Hematopoietic multipotent progenitor cell treated with erythropoietin and hydrocortisone succinate and interleukin-3 and kit ligand, for 15 days (in vitro differentiated cells): ENCODE results near the gene SKI.

ENCODE experiments used
- DNase-seq: peaks from one replicate; pipeline ENCODE4 v3.0.0-alpha.2; 2015; ENCODE audit warnings: low spot score

Gene SKI

DNA sequence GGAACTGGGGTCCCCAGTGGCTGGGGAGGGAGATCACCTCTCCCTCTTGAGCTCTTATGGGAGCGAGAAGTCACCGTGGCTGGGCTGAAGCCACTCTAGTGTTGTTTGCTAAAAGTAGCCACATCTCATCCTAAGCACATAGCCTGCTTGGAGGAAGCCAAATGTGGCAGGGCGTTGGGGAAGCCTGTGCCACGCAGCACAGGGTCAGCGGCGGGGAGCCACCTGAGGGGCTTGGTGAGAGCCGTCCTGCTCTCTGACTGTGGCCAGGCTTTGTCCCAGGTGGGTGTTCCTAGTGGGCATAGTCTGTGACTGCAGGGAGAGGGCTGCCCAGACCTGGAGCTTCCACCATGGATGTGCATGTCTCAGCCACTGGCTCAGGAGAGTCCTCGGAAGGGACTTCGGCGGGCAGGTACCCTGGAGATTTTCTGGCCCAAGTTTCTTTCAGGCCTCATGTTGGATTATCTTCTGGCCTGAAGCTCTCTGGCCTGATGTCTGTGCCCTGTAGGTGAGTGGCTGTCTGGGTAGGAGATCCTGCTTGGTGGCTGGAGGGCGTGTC, 124.3 kb downstream of the SKI start:
- DNase-seq, result no peak

DNA sequence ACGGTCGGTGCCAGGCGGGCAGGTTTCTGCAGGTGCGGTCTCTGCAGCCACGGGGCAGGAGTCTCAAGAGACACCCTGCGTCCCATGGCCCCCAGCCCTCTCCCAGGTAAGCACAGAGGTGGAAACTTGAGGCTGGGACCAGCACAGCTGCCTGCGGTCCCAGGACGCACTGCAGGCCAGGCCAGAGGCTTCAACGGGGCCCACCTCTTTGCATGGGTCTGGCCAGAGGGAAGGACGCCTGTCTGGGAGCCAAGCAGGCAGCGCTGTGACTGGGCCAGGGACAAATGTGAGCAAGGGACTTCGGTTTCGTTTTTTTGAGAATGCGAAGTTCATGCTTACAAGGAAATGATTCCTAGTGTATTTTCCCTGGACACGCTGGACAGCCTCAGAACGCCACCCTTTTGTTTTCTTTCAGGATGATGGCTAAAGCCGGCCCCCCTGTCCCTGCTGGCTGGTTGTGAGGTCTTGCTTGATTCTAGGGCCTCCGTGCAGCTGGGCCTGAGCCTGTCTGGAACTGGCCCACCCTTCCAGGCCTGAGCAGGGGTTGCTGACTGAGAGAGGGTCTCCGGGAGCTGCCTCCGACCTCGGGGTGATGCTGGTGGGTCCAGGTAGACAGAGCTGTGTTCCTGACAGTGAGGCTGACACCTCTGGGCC, 124.9 kb downstream of the SKI start:
- no peak for DNase-seq

DNA sequence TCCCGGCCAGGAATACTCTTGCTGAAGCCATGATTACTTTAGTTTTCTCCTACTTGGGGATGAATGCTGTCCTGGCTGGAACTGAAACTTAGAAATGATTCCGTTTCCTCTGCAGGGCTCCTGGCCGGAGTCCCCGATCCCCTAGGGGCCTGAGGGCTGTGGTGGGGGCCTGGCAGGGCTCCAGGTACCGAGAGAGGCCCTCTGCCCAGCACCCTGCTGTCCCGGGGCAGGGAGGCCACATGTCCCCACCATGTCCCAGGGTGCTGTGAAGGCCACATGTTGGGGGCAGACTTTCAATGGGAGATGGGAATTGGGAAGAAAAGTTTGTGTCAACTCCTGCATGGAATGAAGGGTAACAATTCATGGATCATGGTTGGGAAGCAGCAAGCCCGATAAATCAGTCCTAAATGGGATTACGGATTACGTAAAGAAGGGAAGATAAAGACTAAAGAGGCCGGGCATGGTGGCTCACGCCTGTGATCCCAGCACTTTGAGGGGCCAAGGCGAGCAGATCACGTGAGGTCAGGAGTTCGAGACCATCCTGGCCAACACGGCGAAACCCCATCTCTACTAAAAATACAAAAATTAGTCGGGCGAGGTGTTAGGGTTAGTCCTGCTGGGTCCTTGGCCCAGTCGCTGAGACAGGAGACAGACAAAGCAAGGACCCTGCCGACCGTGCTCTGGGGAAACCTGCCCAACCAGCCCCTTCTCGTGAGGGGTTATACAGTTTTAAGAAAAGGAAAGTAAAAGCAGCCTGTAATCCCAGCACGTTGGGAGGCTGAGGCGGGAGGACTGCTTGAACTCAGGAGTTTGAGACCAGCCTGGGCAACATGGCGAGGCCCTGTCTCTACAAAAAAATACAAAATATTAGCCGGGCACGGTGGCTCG, 125.7 kb downstream of the SKI start:
- DNase-seq, result no peak

DNA sequence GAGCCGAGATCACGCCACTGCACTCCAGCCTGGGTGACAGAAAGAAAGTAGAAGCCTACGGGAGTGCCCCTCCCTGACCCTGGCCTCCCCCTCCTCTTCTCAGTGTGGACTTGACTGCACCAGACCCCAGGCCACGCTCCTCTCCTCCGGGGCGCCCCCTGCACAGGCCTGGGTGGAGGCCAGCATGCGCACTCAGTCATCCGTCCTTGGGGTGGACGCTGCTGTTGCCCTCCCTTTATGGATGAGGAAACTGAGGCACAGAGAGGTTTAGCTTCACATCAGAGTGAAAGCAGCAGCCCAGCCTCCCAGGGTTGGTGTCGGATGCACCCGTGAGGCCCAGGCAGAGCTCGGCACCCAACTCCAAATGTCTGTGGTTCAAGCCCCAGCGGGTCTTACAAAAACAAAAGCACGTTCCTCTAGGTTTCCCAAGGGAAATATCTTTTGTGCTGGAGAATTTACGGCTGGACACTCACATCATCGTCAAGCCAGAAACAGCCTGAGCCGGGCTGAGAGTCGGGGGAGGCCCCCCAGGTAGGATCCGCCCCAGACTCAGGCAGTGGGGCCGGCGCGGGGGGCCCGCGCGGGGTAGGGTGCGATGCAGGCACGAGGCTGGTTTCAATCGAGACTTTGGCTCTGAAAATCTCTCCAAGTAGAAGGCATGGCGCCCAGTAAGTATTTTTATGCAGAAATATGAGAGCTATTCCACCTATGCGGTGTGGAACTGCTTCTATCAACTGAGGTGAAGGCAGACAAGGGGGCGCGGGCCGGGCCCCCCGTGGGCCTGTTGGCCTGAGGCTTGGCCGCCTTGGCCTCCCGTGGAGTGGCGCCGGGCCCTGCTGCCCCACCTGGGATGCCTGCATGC, 126.6 kb downstream of the SKI start:
- DNase-seq, result no peak

DNA sequence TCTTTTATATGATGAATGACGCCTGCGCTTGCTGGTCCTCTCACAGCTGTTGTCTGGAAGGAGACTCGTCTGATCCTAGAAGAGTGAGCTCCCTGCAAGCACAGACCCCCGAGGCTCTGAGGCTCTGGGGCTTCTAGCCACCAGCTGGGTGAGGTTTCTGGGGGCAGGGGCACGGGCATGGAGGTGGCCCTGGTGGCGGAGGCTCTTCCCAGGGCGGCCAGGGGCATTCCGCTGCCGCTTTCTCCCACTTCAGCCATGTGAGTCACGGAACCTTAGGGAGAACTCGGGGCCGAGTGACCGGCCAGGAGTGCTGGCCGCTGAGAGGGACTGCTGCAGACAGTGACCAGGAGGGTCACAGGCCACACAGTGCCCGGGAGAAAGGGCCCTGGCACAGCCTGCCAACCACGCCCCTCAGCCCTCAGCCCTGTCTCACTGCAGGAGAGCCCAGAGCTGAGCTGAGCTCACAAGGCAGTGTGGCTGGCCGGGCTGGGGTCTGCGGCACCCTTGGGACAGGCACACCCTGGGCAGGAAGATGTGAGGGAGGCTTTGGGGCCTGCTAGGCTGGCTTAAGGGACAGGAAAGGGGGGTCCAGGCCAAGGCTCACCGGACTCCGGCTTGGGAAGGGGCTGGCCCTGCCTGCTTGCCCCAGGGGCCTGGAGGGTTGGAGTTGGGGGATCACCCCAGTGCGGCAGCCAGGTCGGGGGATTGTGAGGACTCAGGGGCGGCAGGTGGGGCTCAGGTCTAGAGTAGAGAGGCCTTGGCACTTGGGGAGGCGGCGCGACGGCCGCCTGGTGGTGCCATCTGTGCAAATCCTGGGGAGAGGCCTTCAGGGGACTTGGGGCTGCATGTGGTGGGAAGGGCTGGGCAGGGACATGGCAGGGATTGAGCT, 127.5 kb downstream of the SKI start:
- DNase-seq, result no peak

DNA sequence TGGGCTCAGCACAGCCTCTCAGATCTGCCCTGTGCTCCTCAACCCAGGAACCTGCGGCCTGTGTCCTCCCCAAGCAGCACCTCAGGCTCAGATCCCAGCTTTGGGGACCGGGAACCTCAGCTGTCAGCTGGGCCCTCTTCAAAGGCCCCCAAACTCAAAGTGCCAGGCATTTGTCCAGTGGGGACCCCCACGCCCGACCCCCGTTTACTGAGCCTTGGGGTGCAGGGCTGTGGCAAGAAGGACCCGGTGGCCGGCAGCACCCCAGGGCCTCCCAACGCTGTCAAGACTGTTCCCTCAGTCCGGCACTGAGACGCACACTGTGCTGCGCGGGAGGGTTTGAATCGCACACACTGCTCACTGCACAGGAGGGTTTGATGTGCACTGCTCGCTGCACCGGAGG, 128.3 kb downstream of the SKI start:
- DNase-seq, result no peak

DNA sequence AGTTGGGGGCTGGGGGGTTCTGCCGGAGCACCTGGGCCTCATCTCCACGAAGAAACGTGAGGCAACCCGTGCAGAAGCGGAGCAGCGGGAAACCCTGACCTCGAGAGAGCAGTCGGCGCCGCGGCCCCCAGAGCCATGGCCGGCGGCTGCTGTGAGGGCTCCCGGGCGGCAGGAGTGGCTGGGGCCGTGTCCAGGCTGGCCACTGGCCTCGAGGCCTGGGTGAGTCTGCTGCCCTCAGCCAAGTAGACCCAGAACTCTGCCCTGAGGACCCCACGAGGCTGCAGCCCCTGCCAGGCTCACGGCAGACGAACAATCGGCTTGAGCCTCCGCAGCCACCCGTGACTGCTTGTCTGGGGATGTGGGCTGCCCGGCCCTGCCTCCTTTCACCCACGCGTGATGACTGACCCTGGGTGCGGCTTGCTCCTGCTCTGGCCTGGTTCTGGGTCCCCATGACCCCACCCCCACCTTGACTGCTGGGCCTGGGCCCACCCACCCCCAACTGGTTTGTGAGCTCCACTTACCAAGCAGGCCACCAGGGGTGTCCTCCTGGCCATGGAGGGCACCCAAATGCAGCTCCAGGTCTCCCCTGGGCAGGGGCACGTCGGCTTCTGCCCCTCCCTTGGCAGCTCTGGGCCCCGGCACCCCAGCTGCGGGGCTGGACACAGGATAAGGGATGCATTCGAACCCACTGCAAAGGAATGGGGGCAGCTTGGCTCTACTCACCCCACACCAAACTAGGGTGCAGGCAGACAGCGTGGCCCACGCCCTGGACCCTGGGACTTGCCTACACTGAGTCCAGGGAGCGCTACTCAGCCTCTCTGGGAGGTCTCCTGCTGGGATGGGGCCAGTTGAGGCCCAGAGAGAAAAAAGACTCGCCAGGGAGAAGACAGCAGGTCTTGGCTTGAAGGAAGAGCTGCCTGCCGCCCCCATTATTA, 129.1 kb downstream of the SKI start:
- no peak for DNase-seq

DNA sequence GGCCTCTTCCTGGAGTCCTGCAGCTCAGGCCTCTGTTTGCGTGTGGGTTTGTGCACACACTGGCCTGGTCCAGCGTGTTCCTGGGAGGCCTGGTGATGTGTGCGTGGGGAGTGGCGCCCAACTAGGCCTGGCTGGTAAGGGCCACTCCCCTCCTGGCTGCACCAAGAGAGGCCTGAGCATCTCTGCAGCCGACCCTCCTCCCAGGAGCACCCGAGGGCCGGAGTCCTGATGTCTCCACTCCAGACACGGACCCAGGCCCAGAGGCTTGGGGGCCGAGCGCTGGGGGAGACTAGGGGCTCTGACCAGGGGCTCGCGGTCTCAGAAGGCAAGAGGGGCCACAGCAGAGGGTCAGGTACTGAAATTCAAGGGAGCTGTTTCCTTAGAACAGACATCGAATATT, 130.0 kb downstream of the SKI start:
- DNase-seq, result no peak

DNA sequence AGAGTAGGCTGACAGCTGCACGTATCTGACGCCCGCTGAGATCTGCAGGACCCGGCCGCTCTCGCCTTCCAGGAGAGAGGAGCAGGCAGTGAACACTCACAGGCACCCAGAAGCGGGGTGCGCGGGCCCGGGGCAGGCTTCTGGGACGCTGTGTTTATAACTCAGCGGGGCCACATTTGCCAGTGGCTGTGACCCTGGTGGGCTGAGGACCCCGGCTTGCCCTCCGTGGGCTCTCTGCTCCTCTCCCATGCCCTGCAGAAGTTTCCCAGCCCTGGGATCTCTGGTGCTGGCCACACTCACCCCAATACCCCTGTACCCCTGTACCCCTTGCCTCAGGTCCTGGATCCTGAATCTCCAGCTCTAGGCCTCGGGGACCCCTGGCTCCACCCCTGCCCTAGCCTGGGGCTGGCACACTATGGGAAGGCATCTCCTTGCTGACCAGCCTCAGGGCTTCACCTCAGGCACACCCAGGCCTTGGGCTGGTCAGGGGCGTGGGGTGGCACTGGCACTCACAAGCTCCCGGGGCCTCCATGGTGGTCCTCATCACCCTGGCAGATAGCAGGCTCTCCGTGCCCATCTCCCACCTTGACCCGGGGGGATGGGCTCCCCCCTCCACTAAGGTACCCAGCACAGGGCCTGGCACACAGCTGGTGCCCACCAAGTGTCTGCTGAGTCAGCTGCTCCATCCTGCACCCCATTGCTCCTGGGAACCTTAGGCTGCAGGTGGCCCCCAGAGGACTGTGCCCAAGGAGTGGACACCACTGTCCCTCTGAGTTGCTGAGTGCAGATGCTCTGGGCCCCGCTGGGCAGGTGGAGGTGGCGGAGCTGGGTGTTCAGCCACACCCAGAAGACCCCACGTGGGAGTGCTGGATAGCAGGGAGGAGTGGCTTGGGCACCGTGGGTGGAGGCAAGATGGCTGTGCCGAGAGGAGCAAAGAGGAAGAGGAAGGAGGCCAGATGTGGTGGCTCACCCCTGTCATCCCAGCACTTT, 130.8 kb downstream of the SKI start:
- DNase-seq, result no peak
